Measurements from ENCODE around the gene CMTM1.

- TF ChIP-seq ZFP3 (CRISPR knock-in tag; IDR thresholded peaks at IDR 0.05) = no peak
- no peak; the same call in 1 of the 2 replicates for TF ChIP-seq CSDC2 (CRISPR knock-in tag; IDR thresholded peaks at IDR 0.05)
- TF ChIP-seq ISL1 (CRISPR knock-in tag; IDR thresholded peaks at IDR 0.05) = no peak
- peak; percentile 25; the same call in 1 of the 2 replicates for TF ChIP-seq TSHZ2 (CRISPR knock-in tag; IDR thresholded peaks at IDR 0.05)
- no peak for TF ChIP-seq PATZ1 (CRISPR knock-in tag; IDR thresholded peaks at IDR 0.05; ENCODE audit: borderline replicate concordance)
- TF ChIP-seq ZNF8 (CRISPR knock-in tag; IDR thresholded peaks at IDR 0.05) = no peak
- no peak for TF ChIP-seq ZFP30 (CRISPR knock-in tag; IDR thresholded peaks at IDR 0.05)
- no peak for TF ChIP-seq ARNTL (CRISPR knock-in tag; IDR thresholded peaks at IDR 0.05; ENCODE audit: borderline replicate concordance, low read depth)
- TF ChIP-seq TOX (CRISPR knock-in tag; IDR thresholded peaks at IDR 0.05; ENCODE audit: borderline replicate concordance) = no peak
Measured at GRCh38 chr16:66552286-66553177, 13.7 kb upstream of the CMTM1 start, which contains the start of gene CKLF.
